Measurements from ENCODE around the gene SLC19A2.

SLC19A2 gene

GRCh38 chr1:169472738-169473137 lies 13.0 kb downstream of the SLC19A2 start:
- no peak overlapping the region for H3K4me3 ChIP-seq (replicated peaks; ENCODE audit: insufficient read depth, low read length)
- H3K27me3 ChIP-seq (ENCODE audit: insufficient read depth, poor library complexity, severe bottlenecking) = no peaks in the 10 kb centered on the region
- TF ChIP-seq CTCF (IDR thresholded peaks at IDR 0.05; ENCODE audit: insufficient read depth, low read length) (no peak), REST (IDR thresholded peaks at IDR 0.05; ENCODE audit: insufficient replicate concordance, low read depth) (no peak), POLR2AphosphoS5 (IDR thresholded peaks at IDR 0.05; ENCODE audit: low read depth) (no peak), GABPA (IDR thresholded peaks at IDR 0.05; ENCODE audit: low read depth) (no peak), SPI1 (IDR thresholded peaks at IDR 0.05; ENCODE audit: borderline replicate concordance, low read depth) (no peak)
- H3K27ac ChIP-seq (replicated peaks) = no peak overlapping the region
- DNase-seq (ENCODE audit: low read depth in 1 of 2, low spot score in 1 of 2) = no peak

- no peak for TF ChIP-seq SPI1 (IDR thresholded peaks at IDR 0.05; ENCODE audit: borderline replicate concordance, low read depth)
- TF ChIP-seq POLR2AphosphoS5 (IDR thresholded peaks at IDR 0.05; ENCODE audit: low read depth) = no peak
- TF ChIP-seq CTCF (IDR thresholded peaks at IDR 0.05; ENCODE audit: insufficient read depth, low read length) = no peak
- no peak for TF ChIP-seq REST (IDR thresholded peaks at IDR 0.05; ENCODE audit: insufficient replicate concordance, low read depth)
- TF ChIP-seq GABPA (IDR thresholded peaks at IDR 0.05; ENCODE audit: low read depth) = no peak
- no peak overlapping the region for H3K27ac ChIP-seq (replicated peaks)
- DNase-seq (ENCODE audit: low read depth in 1 of 2, low spot score in 1 of 2) = no peak
Observed at GRCh38 chr1:169468982-169469381, 16.8 kb downstream of the SLC19A2 start.

GRCh38 chr1:169466259-169467230 lies 19.2 kb downstream of the SLC19A2 start:
- Histone ChIP-seq H3K27ac (replicated peaks) (no peak overlapping the region), H3K27me3 (ENCODE audit: insufficient read depth, poor library complexity, severe bottlenecking) (no peaks in the 10 kb centered on the region), H3K4me3 (replicated peaks; ENCODE audit: insufficient read depth, low read length) (no peak overlapping the region)
- TF ChIP-seq REST (IDR thresholded peaks at IDR 0.05; ENCODE audit: insufficient replicate concordance, low read depth) = no peak
- TF ChIP-seq POLR2AphosphoS5 (IDR thresholded peaks at IDR 0.05; ENCODE audit: low read depth) = no peak
- no peak for TF ChIP-seq GABPA (IDR thresholded peaks at IDR 0.05; ENCODE audit: low read depth)
- no peak for TF ChIP-seq CTCF (IDR thresholded peaks at IDR 0.05; ENCODE audit: insufficient read depth, low read length)
- TF ChIP-seq SPI1 (IDR thresholded peaks at IDR 0.05; ENCODE audit: borderline replicate concordance, low read depth) = no peak
- DNase-seq (ENCODE audit: low read depth in 1 of 2, low spot score in 1 of 2) = peak in 1 of 2 experiments; percentile 19

More at GRCh38 chr1:169468982-169469381, 16.8 kb downstream of the SLC19A2 start:
- Histone ChIP-seq H3K4me3 (replicated peaks; ENCODE audit: insufficient read depth, low read length) (no peak overlapping the region), H3K27me3 (ENCODE audit: insufficient read depth, poor library complexity, severe bottlenecking) (no peaks in the 10 kb centered on the region)

Measured in HL-60 (cell line).